Calu3 (cell line): ENCODE results near the gene MOGAT3. TPM values are rescaled to one million over a fixed set of nuclear protein-coding genes. Genes with fewer than 3 reads are reported as not detected.

Source experiments
- BruUV-seq: library from RNA; stranded (reverse); fragments of 400-500 nt; replicated peaks from 2 replicates; lab custom pipeline; 2021; lab: Mats Ljungman, UMichigan
- CTCF ChIA-PET: fragments of 300-600 bp; sonication (Branson Sonifier 250); formaldehyde crosslinking; loops from one replicate; lab custom pipeline; 2022; ENCODE audit warnings: antibody characterized with exemption; lab: Charles Lee
- DNase-seq: peaks from one replicate; pipeline ENCODE4 v3.0.0; 2022
- H3K27ac Mint-ChIP-seq: one replicate; pipeline ENCODE4 v1.8.0; 2022; ENCODE audit warnings: mixed read lengths; ENCODE audit not compliant: unreplicated experiment
- H3K27me3 Mint-ChIP-seq: one replicate; pipeline ENCODE4 v1.8.0; 2022; ENCODE audit warnings: mixed read lengths; ENCODE audit not compliant: unreplicated experiment
- H3K36me3 Mint-ChIP-seq: one replicate; pipeline ENCODE4 v1.8.0; 2022; ENCODE audit warnings: mild to moderate bottlenecking, moderate library complexity, mixed read lengths; ENCODE audit not compliant: insufficient read depth, unreplicated experiment
- H3K4me1 Mint-ChIP-seq: one replicate; pipeline ENCODE4 v1.8.0; 2022; ENCODE audit warnings: mild to moderate bottlenecking, low read depth, mixed read lengths; ENCODE audit not compliant: unreplicated experiment
- H3K4me3 Mint-ChIP-seq: one replicate; pipeline ENCODE4 v1.8.0; 2022; ENCODE audit warnings: mild to moderate bottlenecking, low read depth, moderate library complexity, mixed read lengths; ENCODE audit not compliant: unreplicated experiment
- H3K9me3 Mint-ChIP-seq: one replicate; pipeline ENCODE4 v1.8.0; 2022; ENCODE audit warnings: low read depth, mixed read lengths; ENCODE audit not compliant: unreplicated experiment
- intact Hi-C: fragments of 100-400 bp; cut with micrococcal nuclease; formaldehyde crosslinking; loops from one replicate; pipeline ENCODE4 v1.10.0; 2022; ENCODE audit not compliant: unreplicated experiment
- total RNA-seq: library from RNA; stranded (reverse); gene quantifications from 2 replicates; pipeline ENCODE4 v1.2.3, GENCODE V29; 2022
- TF ChIP-seq, protein P1 (sequence below): fragments of 200-600 bp; IDR thresholded peaks from one replicate; pipeline ENCODE4 v1.8.0; 2022; ENCODE audit warnings: antibody characterized with exemption; ENCODE audit not compliant: unreplicated experiment

The MOGAT3 gene
- total RNA-seq, 1 experiment from 2014 or later: not detected

DNA sequence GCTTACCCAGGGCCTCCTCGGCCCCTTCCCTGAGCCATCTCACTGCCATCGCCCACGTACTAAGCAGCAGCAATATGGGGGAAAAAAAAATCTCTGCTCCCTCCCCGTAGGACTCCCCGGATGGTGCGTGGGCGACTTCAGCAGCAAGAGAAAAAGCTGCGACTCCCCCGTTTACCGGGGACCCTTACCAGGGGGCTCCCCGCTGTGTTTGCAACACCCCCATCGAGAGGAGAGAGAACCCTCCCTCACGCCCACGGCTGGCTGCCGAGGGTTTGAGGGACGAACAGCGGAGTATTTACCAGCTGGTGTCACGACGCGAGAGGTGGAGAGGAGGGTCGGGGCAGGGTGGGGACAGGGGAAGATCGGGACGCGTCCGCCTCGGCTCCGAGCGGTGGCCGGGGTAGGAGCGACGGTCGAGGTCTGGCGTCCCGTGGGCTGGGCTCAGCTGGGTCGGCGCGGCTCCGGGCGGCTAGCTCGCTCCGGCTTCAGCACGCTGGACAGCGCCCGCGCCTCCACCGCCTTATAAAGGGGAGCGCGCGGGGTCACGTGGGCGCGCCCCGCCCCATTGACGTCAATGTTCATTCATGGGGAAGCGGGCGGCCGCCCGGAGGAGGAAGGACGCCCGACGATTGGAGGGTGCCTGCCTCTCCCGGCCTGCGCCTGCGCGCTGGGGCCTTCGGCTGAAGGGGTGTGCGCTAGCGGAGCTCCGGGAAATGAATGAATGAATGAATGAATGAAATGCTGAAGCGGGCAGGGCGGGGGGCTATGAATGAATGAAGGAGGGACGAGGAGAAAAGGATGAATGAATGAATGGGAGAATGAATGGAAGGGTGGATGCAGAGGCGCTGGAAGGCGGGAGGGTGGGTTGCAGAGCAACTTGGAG, 35.5 kb downstream of the MOGAT3 start, which contains the start of gene VGF:
VGF (minus strand) TSS at position 495 of the 883 bp plus-strand sequence. CDS start 726 bp downstream, outside the sequence.
- Mint-ChIP-seq H3K27ac (no peak within 1 kb of the TSS), H3K4me1 (peaks cover 41% of the 10 kb centered on the region), H3K9me3 (no peaks in the 10 kb centered on the region), H3K36me3 (peaks cover 53% of the 10 kb centered on the region), H3K4me3 (peak within 1 kb of the TSS; percentile 70), H3K27me3 (peaks cover 54% of the 10 kb centered on the region)
- no TSS peak for BruUV-seq
- DNase-seq: peak; percentile 85
- TF ChIP-seq, protein P1, sequence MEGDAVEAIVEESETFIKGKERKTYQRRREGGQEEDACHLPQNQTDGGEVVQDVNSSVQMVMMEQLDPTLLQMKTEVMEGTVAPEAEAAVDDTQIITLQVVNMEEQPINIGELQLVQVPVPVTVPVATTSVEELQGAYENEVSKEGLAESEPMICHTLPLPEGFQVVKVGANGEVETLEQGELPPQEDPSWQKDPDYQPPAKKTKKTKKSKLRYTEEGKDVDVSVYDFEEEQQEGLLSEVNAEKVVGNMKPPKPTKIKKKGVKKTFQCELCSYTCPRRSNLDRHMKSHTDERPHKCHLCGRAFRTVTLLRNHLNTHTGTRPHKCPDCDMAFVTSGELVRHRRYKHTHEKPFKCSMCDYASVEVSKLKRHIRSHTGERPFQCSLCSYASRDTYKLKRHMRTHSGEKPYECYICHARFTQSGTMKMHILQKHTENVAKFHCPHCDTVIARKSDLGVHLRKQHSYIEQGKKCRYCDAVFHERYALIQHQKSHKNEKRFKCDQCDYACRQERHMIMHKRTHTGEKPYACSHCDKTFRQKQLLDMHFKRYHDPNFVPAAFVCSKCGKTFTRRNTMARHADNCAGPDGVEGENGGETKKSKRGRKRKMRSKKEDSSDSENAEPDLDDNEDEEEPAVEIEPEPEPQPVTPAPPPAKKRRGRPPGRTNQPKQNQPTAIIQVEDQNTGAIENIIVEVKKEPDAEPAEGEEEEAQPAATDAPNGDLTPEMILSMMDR: no peak
- intact Hi-C loops: no loop called here
- CTCF ChIA-PET: interaction anchor here (0.7 to 1.2 kb wide), 2 partner anchors 21 to 971 kb away, joined by 3 read pairs; no protein-coding TSS in a partner anchor

DNA sequence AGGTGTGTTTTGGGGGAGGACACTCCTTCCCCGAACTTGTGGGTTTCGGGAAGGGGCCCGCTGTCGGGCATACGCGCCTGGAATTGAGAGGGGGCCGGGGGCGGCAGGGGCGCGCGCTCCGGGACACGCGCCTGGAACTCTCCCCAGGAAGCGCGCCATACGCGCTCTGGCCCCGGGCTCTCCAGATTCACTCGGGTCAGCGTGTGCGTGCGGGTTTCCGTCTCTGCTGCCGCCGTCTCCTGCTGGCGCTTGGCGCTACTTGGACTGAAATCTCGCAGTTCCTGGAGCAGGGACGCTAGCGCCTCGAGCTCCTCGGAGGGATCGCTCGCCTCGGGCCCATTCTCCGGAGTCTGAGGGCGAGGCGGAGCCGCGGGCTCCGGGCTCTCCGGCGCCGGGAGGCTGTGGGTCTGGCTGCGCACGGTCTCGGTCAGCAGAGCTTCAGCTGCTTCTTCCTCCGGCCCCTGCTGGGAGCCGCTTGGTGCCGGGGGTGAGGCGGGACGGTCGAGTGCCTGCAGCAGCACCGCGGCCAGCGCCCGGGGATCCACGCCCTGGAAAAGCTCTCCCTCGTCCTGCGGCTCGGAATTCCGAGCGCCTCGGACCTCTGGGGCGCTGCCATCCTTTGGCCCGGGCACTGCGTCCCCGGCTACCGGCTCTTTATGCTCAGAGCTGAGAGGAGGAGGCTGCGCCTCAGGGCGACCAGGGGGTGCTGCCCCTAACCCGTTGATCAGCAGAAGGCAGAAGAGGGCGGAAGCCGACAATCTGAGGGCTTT, 36.6 kb downstream of the MOGAT3 start:
- H3K27ac Mint-ChIP-seq: no peak overlapping the region
- peaks cover 62% of the 10 kb centered on the region for H3K36me3 Mint-ChIP-seq
- H3K4me3 Mint-ChIP-seq: peak overlapping the region; percentile 70
- intact Hi-C loops: no loop called here
- no peaks in the 10 kb centered on the region for H3K9me3 Mint-ChIP-seq
- CTCF ChIA-PET: interaction anchor here (1.2 kb wide), 1 partner anchor 20 kb away, joined by 3 read pairs; no protein-coding TSS in a partner anchor
- TF ChIP-seq, protein P1: no peak
- BruUV-seq: no TSS peak
- DNase-seq: peak; percentile 45
- H3K27me3 Mint-ChIP-seq: peaks cover 43% of the 10 kb centered on the region
- H3K4me1 Mint-ChIP-seq: peaks cover 35% of the 10 kb centered on the region

DNA sequence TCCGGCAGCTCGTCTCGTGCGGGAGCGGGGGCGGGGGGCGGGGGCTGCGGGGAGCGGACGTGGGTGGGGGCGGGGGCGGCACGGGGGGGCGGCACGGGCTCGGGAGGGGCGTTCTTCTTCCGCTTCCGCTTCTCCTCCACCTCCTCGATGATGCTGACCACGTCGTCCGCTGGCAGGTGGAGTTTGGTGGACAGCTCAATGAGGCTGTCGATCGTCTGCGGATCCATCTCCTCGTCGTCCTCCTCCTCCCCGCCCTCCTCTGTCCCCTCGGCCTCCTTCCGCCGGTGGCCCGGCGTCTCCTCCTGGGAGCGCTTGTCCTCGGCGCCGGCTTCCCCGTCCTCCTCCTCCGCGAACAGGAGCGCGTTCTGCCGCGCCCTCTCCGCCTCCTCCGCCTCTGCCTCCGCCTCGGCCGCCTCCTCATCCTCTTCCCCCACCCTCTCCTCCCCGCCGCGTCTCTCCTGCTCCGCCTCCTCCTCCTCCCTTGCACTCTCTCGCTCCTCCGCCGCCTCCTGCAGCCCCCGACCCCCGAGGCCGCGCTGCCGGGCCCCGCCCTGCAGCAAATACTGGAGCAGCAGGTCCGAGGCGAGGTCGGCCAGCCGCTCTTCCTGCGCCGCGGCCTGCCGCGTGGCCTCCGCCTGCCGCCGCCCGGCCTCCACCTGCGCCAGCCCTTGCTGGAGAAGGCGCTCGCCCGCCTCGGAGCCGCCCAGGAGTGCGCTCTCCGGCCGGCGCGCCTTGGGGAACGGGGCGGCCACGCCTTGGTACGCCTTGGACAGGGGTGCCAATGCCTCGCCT, 37.4 kb downstream of the MOGAT3 start:
- Mint-ChIP-seq H3K27ac (no peak overlapping the region), H3K4me1 (peaks cover 28% of the 10 kb centered on the region), H3K9me3 (no peaks in the 10 kb centered on the region), H3K36me3 (peaks cover 58% of the 10 kb centered on the region), H3K4me3 (peak overlapping the region; percentile 70), H3K27me3 (peaks cover 36% of the 10 kb centered on the region)
- BruUV-seq: no TSS peak
- TF ChIP-seq, protein P1: no peak
- CTCF ChIA-PET: interaction anchor here (1.2 kb wide), 1 partner anchor 19 kb away, joined by 3 read pairs; no protein-coding TSS in a partner anchor
- peak; percentile 44 for DNase-seq
- intact Hi-C loops: no loop called here
